Measurements from ENCODE around the gene SLC12A8.

Gene SLC12A8

GRCh38 chr3:125206934-125207333, 5.6 kb downstream of the SLC12A8 start:
- TF ChIP-seq GATA2 (IDR thresholded peaks at IDR 0.05; ENCODE audit: low read depth, low read length) (no peak), GATA3 (IDR thresholded peaks at IDR 0.05; ENCODE audit: low read depth, low read length) (no peak)

GRCh38 chr3:125203731-125204130, 8.8 kb downstream of the SLC12A8 start:
- TF ChIP-seq GATA3 (IDR thresholded peaks at IDR 0.05; ENCODE audit: low read depth, low read length), result no peak
- TF ChIP-seq GATA2 (IDR thresholded peaks at IDR 0.05; ENCODE audit: low read depth, low read length), result no peak

DNA sequence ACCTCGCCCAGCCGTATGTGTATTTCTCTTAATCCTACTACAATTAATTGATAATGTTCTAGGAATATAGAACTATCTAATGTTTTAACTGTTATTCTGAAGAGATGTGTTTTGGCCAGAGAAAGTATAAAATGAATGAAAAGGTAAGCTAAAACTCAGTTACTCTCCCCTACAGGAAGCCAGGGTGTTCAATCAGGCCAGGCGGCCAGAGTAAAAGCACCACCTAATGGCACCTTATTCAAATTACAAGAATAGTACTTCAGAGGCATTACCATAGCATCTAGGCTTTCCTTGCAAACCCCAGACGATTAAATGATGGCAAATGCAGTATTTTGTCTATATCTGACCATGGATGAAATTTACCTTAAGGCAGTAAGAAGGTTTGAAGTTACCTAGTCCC, 10.4 kb downstream of the SLC12A8 start:
- TF ChIP-seq GATA2 (IDR thresholded peaks at IDR 0.05; ENCODE audit: low read depth, low read length) (no peak), GATA3 (IDR thresholded peaks at IDR 0.05; ENCODE audit: low read depth, low read length) (no peak)

- TF ChIP-seq GATA2 (IDR thresholded peaks at IDR 0.05; ENCODE audit: low read depth, low read length), result no peak
- TF ChIP-seq GATA3 (IDR thresholded peaks at IDR 0.05; ENCODE audit: low read depth, low read length), result no peak
Observed at GRCh38 chr3:125200731-125201139, 11.8 kb downstream of the SLC12A8 start.

DNA sequence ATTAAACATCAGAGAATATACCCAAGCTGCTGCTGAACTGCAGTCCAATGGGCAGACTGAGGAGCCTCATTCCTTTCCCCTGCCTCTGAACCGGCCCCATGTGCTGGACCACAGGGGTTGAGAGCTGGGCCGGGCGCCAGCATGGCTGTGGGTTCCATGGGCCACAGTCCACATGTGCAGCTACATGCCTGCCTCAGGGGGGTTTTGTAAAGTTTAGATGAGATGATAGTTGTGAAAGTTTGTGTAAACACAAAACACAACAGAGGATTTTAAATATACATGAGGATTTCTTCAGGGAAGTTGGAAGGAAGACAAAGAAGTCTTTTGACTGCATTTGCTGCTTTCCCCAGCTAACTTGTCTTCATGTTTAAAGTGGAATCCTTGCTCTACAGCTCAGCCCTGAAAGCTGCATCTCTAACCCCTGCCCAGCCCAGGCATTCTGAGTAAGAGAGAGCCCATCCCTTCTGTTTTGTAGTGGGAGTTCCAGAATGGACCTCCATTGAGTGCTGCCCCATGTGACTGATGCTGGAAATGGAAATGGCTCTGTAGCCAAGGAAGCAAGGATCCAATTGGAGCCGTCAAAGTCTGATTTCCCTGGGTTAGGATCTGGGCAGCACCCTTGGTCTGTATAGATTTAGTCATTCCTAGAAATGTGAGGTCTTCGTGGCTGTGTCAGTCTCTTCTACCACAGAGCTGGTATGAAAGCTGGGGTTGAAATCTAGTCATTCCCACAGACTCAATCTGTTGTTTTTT, 17.5 kb downstream of the SLC12A8 start:
- TF ChIP-seq GATA3 (IDR thresholded peaks at IDR 0.05; ENCODE audit: low read depth, low read length) (no peak), GATA2 (IDR thresholded peaks at IDR 0.05; ENCODE audit: low read depth, low read length) (no peak)

DNA sequence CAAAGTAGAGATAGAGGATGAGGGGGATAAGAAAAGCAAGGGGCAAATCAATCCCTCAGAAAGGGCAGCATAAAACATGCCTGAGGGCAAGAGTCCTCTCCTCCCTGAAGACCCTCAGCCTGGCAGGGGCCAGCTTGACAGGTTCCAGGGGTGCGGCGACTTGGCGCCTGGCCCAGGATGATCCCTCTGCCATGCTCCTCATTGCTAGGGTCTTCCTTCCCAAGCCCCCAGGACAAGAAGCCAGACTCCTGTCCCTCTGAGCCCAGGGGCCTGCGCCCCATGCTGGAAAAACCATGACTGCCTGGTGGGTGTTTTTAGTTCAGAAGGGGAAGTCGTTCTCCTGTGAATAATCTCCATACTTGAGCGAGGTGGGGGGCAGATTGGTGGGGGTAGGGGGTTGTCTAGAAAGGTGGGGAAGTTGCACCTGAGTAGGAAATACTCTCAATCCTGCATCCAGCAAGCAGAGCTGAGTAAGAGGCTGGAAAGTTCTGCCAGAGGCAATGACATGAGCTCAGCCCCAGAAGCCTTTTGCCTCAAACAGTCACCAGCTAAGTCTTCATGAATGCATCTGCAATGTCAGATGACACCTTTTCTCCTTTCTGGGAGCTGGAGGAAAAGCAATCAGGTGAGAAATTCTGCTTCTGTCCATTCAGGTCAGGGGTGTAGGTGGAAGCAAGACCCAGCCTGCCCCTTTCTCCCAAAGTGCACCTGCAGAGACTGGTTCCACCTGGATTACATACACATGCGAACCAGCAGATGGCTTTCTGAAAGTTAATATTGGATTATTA, 18.3 kb downstream of the SLC12A8 start:
- TF ChIP-seq GATA3 (IDR thresholded peaks at IDR 0.05; ENCODE audit: low read depth, low read length), result no peak
- TF ChIP-seq GATA2 (IDR thresholded peaks at IDR 0.05; ENCODE audit: low read depth, low read length), result no peak

DNA sequence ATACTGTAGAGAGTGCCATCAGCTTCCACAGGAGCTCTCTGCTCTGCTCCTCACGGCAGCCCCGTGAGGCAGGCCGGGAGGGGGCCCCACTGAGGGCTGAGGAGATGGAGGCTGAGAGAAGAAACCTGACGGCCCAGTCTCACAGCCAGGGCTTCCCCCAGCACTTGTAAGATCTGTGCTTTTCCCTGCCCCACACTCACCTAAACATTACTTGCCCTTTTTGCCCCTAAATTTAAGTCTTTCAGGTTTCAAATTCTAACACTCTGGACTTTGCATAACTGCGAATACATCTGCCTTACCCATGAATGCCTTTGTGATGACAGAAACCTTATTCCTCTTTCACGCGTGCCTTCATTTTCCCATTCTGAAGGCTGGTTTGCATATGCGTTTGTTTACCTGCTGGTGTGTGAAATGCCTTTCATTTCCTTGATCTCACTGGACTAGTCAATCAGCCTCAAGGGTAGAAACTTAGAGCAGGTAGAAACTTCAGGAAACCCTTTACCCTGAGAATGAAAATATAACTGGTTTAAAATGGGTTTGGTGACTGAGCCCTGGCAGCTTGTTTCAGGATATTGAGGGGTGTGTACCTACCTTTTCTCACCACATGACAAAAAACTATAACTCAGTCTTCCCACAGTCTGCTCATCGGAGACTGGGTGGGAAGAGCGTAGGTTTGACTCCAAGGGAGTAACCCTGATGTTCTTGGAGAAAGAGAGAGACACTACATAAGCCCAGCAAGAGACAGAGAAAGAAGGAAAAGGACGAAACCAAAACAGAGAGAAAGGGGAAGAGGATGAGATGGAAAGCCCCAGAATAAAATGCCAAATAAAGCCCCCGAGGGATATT, 20.1 kb downstream of the SLC12A8 start:
- no peak for TF ChIP-seq GATA3 (IDR thresholded peaks at IDR 0.05; ENCODE audit: low read depth, low read length)
- TF ChIP-seq GATA2 (IDR thresholded peaks at IDR 0.05; ENCODE audit: low read depth, low read length), result no peak

GRCh38 chr3:125191730-125192129, 20.8 kb downstream of the SLC12A8 start:
- TF ChIP-seq GATA3 (IDR thresholded peaks at IDR 0.05; ENCODE audit: low read depth, low read length) (no peak), GATA2 (IDR thresholded peaks at IDR 0.05; ENCODE audit: low read depth, low read length) (no peak)

DNA sequence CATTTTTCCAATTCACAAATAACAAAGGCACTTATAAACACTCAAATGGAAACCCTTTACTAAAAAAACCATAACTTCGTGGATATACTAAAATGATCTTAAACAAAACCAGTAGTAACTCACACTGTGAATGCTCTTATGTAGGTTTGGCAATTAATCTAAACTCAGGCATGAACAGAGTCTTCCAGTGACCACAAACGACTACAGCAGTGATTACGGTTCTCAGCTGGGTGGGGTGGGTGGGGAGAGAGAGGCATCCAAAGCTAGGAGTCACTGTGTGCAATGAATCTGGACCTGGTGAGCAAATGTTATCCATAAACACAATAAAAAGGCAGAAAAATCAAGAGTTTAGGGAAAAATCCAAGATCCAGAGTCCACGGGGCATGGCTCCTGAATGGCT, 21.3 kb downstream of the SLC12A8 start:
- TF ChIP-seq GATA2 (IDR thresholded peaks at IDR 0.05; ENCODE audit: low read depth, low read length) (no peak), GATA3 (IDR thresholded peaks at IDR 0.05; ENCODE audit: low read depth, low read length) (no peak)

- no peak for TF ChIP-seq GATA3 (IDR thresholded peaks at IDR 0.05; ENCODE audit: low read depth, low read length)
Observed at GRCh38 chr3:125190786-125191185, 21.8 kb downstream of the SLC12A8 start.

GRCh38 chr3:125189378-125190165, 23.0 kb downstream of the SLC12A8 start:
- no peak for TF ChIP-seq GATA2 (IDR thresholded peaks at IDR 0.05; ENCODE audit: low read depth, low read length)
- no peak for TF ChIP-seq GATA3 (IDR thresholded peaks at IDR 0.05; ENCODE audit: low read depth, low read length)

GRCh38 chr3:125188955-125189354, 23.6 kb downstream of the SLC12A8 start:
- TF ChIP-seq GATA2 (IDR thresholded peaks at IDR 0.05; ENCODE audit: low read depth, low read length) (no peak), GATA3 (IDR thresholded peaks at IDR 0.05; ENCODE audit: low read depth, low read length) (no peak)

DNA sequence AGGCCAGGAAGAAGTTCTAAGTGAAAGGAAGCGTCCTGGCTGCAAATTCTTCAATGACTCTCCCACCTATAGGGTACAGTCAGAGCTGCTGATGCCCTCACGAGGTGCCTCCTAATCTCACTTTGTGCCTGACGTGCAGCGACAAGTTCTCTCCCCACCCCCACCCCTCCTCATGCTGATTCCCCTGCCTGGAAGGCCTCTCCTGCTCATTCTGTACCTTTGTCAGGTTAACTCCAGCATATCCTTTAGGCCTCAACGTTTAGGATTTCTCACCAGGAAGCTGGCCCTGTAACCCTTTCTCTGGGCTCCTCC, 25.0 kb downstream of the SLC12A8 start:
- TF ChIP-seq GATA2 (IDR thresholded peaks at IDR 0.05; ENCODE audit: low read depth, low read length) (no peak), GATA3 (IDR thresholded peaks at IDR 0.05; ENCODE audit: low read depth, low read length) (no peak)
